ENCODE results near the gene SLC5A5.
A peak's percentile ranks its signal among the peaks of the same experiment; 100 is the strongest.

Gene SLC5A5

GRCh38 chr19:17871878-17872250 is at the start of gene SLC5A5:
Gene SLC5A5, plus strand, starts transcription at chr19:17871945. Its CDS starts 375 bp downstream, at chr19:17872320.
- no peak for DNase-seq

GRCh38 chr19:17824339-17824738 is 47.4 kb upstream of the SLC5A5 start:
- no peak for DNase-seq

- no peak for DNase-seq
Measured at GRCh38 chr19:17826508-17827056, 45.2 kb upstream of the SLC5A5 start.

GRCh38 chr19:17829855-17830566 is 41.7 kb upstream of the SLC5A5 start:
- peak; percentile 66 for DNase-seq

GRCh38 chr19:17830567-17831418 is 41.0 kb upstream of the SLC5A5 start:
- DNase-seq: peak; percentile 83

GRCh38 chr19:17831419-17831888 is 40.3 kb upstream of the SLC5A5 start:
- no peak for DNase-seq

GRCh38 chr19:17832443-17833208 is 39.1 kb upstream of the SLC5A5 start:
- DNase-seq: no peak

- DNase-seq: no peak
Measured at GRCh38 chr19:17834350-17835181, 37.2 kb upstream of the SLC5A5 start.

GRCh38 chr19:17835182-17836006 is 36.4 kb upstream of the SLC5A5 start:
- no peak for DNase-seq

GRCh38 chr19:17836530-17836929 is 35.2 kb upstream of the SLC5A5 start:
- DNase-seq: no peak

- DNase-seq: no peak
Measured at GRCh38 chr19:17837972-17838371, 33.8 kb upstream of the SLC5A5 start.

- no peak for DNase-seq
Measured at GRCh38 chr19:17840019-17840418, 31.7 kb upstream of the SLC5A5 start.

GRCh38 chr19:17841371-17841809 is 30.4 kb upstream of the SLC5A5 start:
- DNase-seq: no peak

GRCh38 chr19:17841810-17842662 is 29.7 kb upstream of the SLC5A5 start:
- DNase-seq: peak; percentile 87

GRCh38 chr19:17842663-17843291 is 29.0 kb upstream of the SLC5A5 start:
- DNase-seq: no peak

- DNase-seq: no peak
Measured at GRCh38 chr19:17843292-17843827, 28.4 kb upstream of the SLC5A5 start.

- DNase-seq: no peak
Measured at GRCh38 chr19:17843908-17844490, 27.7 kb upstream of the SLC5A5 start.

GRCh38 chr19:17846146-17846545 is 25.6 kb upstream of the SLC5A5 start:
- DNase-seq: no peak

Data from fibroblast of skin of right biceps (primary cell).